Measurements from ENCODE around the gene DHX32.
"Not testable (repeated sequence)": the region's sequence is repeated elsewhere in the genome, so short reads cannot be mapped to it uniquely, and the experiment has no call there.

DHX32 gene, protein sequence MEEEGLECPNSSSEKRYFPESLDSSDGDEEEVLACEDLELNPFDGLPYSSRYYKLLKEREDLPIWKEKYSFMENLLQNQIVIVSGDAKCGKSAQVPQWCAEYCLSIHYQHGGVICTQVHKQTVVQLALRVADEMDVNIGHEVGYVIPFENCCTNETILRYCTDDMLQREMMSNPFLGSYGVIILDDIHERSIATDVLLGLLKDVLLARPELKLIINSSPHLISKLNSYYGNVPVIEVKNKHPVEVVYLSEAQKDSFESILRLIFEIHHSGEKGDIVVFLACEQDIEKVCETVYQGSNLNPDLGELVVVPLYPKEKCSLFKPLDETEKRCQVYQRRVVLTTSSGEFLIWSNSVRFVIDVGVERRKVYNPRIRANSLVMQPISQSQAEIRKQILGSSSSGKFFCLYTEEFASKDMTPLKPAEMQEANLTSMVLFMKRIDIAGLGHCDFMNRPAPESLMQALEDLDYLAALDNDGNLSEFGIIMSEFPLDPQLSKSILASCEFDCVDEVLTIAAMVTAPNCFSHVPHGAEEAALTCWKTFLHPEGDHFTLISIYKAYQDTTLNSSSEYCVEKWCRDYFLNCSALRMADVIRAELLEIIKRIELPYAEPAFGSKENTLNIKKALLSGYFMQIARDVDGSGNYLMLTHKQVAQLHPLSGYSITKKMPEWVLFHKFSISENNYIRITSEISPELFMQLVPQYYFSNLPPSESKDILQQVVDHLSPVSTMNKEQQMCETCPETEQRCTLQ

DNA sequence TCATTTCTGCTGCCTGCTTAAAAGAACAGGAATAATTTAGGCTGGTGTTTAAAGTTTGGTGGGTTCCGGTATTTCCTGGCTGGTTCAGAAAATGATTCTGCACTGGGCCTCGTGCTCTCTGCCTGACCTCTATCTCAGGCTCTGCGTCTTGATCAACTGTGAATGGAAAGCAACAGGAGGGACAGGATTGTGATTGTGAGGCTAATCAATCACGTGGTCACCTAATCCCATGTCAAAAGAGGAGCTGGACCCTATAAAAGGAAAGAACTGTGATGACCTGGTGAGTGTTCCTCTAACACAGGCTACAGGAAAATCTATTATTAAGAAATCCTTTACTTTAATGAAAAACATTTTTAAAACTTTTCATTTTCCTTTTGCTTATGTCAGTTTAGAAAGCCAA is at the start of gene DHX32:
TSS of gene DHX32 (minus strand) at position 101 of the 400 bp plus-strand sequence. CDS start 468 bp downstream, outside the sequence.
- no peak for DNase-seq

DNA sequence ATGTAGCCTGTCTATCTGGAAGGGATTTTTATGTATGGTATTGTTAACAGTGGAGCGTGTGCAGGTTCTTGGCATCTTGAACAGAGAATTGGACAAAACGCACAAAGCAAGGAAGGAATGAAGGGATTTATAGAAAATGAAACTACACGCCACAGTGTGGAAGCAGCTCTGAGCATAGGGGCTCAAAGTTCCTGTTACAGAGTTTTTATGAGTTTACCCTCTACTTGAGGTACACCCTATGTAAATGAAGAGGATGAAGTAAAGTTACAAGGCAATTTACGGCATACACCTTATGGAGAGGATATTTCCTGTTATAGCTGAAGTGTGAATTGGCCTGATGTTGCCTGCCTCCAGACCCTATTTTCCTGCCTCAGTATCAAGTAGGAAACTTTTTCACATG is 48.5 kb upstream of the DHX32 start:
- DNase-seq = no peak

DNA sequence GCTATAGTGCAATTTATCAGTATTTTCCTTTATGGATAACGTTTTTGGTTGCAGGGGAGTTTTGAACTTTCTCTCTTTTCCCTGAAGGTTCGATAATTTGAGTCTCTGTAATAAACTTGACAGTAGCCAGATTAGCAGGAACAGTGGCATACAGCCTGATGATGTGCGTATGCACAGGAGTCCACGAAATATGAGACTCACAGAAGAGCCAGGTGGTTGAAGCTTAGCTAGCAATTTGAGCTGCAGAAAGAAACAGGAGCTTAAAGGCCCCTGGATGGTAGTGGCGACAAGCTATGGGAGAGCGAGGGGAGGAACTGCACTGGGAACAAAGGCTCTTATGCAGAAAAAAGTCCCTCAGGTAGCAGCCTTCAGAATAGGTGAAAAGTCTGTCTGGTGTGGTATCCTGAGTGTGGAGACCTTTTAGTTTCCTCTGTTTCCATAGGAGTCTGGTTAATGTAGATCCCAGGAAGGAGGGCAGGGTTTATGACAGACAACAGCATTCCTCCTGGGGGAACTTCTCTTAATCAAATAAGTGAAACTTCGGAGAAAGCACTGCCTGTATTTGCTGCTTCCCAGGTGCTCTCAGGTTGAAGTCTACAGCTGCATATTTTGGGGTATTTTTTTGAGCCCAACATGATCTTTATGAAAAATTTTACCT is 48.0 kb upstream of the DHX32 start:
- no peak for DNase-seq

GRCh38 chr10:125927265-125927664 is 46.2 kb upstream of the DHX32 start:
- DNase-seq = not testable (repeated sequence)

- DNase-seq = no peak
Measured at GRCh38 chr10:125926247-125926646, 45.2 kb upstream of the DHX32 start.

GRCh38 chr10:125925262-125925834 is 44.3 kb upstream of the DHX32 start:
- DNase-seq = no peak

GRCh38 chr10:125921643-125922306 is 40.7 kb upstream of the DHX32 start:
- DNase-seq = not testable (repeated sequence)

- DNase-seq = not testable (repeated sequence)
Measured at GRCh38 chr10:125917704-125918361, 36.7 kb upstream of the DHX32 start.

GRCh38 chr10:125916977-125917376 is 35.9 kb upstream of the DHX32 start:
- no peak for DNase-seq

DNA sequence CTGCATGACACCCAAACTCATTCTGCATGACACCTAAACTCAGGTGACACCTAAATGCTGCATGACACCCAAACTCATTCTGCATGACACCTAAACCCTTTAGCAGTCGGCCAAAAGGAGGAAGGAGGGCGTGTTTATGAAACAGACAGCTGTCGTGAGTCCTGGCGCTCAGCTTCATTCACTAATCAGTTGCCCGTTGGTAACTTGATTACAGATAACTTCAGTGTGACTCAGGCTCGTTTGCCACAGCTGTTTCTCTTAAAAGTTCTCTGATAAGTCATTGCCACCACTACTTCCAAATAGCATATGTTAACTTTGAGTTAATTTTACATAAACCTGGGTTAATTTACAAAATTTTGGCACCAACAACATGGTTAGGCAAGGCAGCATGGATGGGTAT is 32.2 kb upstream of the DHX32 start:
- not testable (repeated sequence) for DNase-seq

DNA sequence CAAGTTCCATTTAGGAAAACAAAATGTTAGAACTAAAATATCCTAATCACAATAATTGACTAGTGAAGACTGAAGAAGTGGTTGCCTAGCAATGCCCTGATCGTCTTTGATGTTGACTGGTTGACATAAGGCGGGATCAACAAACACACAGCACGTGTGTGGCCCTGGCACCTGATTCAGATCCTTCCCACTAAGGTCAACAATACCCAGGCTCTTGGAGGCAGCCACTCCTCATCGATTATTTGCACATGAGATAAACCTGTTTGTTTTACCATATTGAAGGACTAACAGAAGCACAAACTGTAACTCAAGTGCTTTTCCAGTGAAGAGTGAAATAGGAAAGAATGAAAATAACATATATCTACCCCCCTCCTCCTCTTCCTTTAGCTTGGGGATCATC is 30.9 kb upstream of the DHX32 start:
- no peak for DNase-seq

DNA sequence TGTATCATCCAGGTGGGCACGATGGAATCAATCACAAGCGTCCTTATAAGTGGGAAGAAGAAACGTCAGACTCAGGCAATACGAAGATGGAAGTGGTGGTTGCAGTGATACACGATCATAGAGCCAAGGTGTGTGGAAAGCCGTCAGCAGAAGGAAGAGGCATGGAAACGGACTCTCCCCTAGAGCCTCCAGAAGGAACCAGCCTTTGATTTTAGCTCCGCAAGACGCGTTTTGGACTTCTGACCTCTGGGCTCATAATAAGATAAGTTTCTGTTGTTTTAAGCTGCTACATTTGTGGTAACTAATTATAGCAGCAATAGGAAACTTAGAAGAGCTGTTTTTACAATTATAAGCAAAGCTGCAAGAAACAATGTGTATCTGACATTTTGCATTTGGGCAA is 30.1 kb upstream of the DHX32 start:
- no peak for DNase-seq

DNA sequence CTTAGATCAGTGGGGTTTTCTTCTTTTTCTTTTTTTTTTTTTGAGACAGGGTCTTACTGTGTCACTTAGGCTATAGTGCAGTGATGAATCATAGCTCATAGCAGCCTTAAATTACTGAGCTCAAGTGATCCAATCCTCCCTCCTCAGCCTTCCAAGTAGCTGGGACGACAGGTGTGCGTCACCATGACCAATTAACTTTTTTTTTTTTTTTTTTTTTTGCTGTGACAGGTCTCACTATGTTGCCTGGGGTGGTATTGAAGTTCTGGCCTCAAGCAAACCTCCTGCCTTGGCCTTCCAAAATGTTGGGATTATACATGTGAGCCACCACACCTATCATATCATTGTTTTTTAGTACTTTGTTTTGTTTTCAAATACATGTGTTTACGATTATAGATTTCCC is 28.4 kb upstream of the DHX32 start:
- not testable (repeated sequence) for DNase-seq

- DNase-seq = not testable (repeated sequence)
Measured at GRCh38 chr10:125908813-125909212, 27.7 kb upstream of the DHX32 start.

DNA sequence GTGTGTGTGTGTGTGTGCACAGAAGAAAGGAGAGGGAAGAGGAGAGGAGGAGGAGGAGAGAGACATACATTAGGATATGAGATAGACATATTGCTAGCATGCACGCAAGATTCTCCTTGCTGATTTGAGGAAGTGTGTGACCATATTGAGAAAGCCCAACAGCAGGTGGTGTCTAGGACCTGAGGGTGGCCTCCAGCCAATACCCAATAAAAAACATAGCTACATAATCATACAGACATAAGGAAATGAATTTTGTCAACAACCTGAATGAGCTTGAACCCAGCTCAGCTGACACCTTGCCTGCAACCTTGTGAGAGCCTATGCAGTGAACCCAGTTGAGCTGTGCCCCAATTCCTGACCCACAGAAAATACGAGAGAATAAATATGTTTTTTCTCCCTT is 26.5 kb upstream of the DHX32 start:
- DNase-seq = not testable (repeated sequence)

- not testable (repeated sequence) for DNase-seq
Measured at GRCh38 chr10:125905069-125905994, 24.2 kb upstream of the DHX32 start.

- DNase-seq = not testable (repeated sequence)
Measured at GRCh38 chr10:125903135-125903640, 22.1 kb upstream of the DHX32 start.

DNA sequence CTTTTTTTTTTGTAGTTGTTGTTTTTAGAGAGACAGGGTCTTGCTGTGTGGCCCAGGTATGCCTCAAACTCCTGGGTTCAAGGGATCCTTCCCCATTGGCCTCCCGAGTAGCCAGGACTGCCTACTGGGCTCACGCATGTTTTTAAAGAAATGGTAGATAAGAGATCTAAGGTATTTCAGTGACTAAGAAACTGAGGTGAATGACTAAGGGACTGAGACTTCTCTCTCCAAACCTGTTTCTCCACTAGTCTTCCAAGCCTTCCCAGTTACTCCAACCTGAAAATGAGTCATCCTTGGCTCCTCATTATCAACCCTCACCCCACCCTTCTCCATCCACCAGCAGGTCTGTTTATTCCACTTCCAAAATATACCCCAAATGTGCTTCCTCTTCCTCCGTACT is 19.9 kb upstream of the DHX32 start:
- DNase-seq = not testable (repeated sequence)

GRCh38 chr10:125897317-125897716 is 16.2 kb upstream of the DHX32 start:
- not testable (repeated sequence) for DNase-seq

- DNase-seq = peak; percentile 67
Measured at GRCh38 chr10:125896088-125896934, 15.2 kb upstream of the DHX32 start, which contains the start of gene FANK1. TSS of gene FANK1 (plus strand) at chr10:125896564. CDS start at chr10:125896643, 79 bp downstream.
